ENCODE data around the gene GTPBP1. TPM values are rescaled to one million over a fixed set of nuclear protein-coding genes. Genes with fewer than 3 reads are reported as not detected.

Gene GTPBP1
- total RNA-seq, 1 experiment from 2014 or later: 108 TPM

DNA sequence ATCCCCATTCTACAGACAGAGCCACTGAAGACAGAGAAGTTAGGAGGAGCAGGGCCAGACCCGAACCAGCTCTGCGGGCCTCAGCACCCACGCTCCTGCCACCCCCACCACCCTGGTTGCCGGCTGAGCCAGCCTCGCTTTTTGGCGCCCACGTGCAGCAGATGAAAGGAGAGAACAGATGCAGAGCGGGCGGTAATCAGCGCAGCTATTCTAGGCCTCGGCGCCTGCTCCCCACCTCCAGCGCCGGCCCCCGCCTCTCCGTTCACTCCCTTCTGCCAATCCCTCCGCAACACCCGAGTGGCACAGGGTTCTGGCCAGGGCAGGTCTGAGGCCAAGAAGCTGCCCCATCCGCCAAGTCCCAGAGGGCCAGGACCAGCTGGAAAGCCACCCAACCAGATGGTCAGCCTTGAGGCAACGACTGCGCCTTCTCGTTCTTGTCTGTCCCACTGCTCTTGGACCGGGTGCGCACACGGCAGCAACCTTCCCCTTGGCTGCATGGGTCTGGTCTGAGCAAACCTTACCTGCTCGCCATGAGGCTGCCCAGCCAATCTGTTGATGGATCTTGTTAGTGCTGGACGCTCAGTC lies 71.4 kb downstream of the GTPBP1 start:
- H3K27ac Mint-ChIP-seq: no peak overlapping the region
- DNase-seq: no peak
- H3K79me1 ChIP-seq (ENCODE audit: insufficient read depth, low read depth, low read length, poor library complexity, severe bottlenecking): no peaks in the 10 kb centered on the region
- 0 out of 7 replicates have a peak, but pooled peaks cover 0 to under 1% (median 0%) of the 10 kb centered on the region in 3 experiments for H3K36me3 Mint-ChIP-seq (ENCODE audit: insufficient read depth in 1 of 3, low read depth in 3 of 3)
- H3K9me3 ChIP-seq (ENCODE audit: control insufficient read depth, low read depth, low read length): no peaks in the 10 kb centered on the region
- H3K27me3 Mint-ChIP-seq (ENCODE audit: low read depth): peaks cover 2% of the 10 kb centered on the region
- H2BK20ac ChIP-seq (ENCODE audit: low read depth, low read length, poor library complexity, severe bottlenecking): no peak overlapping the region
- peaks cover 5 to 15% of the 10 kb centered on the region in 2 experiments for H3K4me1 Mint-ChIP-seq
- no peak overlapping the region for H3T11ph ChIP-seq (ENCODE audit: low read length)
- no peak overlapping the region for H2AK5ac ChIP-seq (ENCODE audit: insufficient read length, low read length)
- no peak overlapping the region for H3K23ac ChIP-seq (ENCODE audit: insufficient read length, low read depth, low read length)
- no peaks in the 10 kb centered on the region for H3K79me2 ChIP-seq (ENCODE audit: insufficient read depth, low read length)
- H2BK5ac ChIP-seq (ENCODE audit: insufficient read length, low read length): no peak overlapping the region
- H2BK120ac ChIP-seq (ENCODE audit: low read depth, low read length, poor library complexity, severe bottlenecking): no peak overlapping the region
- H3K4me2 ChIP-seq (ENCODE audit: insufficient read depth, insufficient read length, low read length): no peak overlapping the region
- H3K56ac ChIP-seq (ENCODE audit: insufficient read length, low read depth, low read length): no peak overlapping the region
- no peak overlapping the region for H3K4ac ChIP-seq (ENCODE audit: low read depth, low read length)
- H4K91ac ChIP-seq (ENCODE audit: insufficient read length, low read depth, low read length): no peak overlapping the region
- H3K14ac ChIP-seq (ENCODE audit: insufficient read depth, low read length): no peak overlapping the region; the same call in 1 of the 2 replicates
- no peak overlapping the region for H4K5ac ChIP-seq (ENCODE audit: insufficient read length, low read depth, low read length)
- H3K27ac ChIP-seq (ENCODE audit: insufficient read length, low read depth, low read length): no peak overlapping the region
- H4K20me1 ChIP-seq (ENCODE audit: control insufficient read depth, insufficient read depth, insufficient read length): no peaks in the 10 kb centered on the region
- TF ChIP-seq, protein P1, sequence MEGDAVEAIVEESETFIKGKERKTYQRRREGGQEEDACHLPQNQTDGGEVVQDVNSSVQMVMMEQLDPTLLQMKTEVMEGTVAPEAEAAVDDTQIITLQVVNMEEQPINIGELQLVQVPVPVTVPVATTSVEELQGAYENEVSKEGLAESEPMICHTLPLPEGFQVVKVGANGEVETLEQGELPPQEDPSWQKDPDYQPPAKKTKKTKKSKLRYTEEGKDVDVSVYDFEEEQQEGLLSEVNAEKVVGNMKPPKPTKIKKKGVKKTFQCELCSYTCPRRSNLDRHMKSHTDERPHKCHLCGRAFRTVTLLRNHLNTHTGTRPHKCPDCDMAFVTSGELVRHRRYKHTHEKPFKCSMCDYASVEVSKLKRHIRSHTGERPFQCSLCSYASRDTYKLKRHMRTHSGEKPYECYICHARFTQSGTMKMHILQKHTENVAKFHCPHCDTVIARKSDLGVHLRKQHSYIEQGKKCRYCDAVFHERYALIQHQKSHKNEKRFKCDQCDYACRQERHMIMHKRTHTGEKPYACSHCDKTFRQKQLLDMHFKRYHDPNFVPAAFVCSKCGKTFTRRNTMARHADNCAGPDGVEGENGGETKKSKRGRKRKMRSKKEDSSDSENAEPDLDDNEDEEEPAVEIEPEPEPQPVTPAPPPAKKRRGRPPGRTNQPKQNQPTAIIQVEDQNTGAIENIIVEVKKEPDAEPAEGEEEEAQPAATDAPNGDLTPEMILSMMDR (conservative IDR thresholded peaks at IDR 0.05): no peak
- H2BK15ac ChIP-seq (ENCODE audit: low read depth, low read length): no peak overlapping the region
- no peaks in the 10 kb centered on the region for H3K4me1 ChIP-seq (ENCODE audit: insufficient read depth, low read length)
- H4K8ac ChIP-seq (replicated peaks; ENCODE audit: insufficient read length, low read depth, low read length): no peak overlapping the region
- no peaks in the 10 kb centered on the region for H3K9me3 Mint-ChIP-seq
- no peak overlapping the region for H3K18ac ChIP-seq (ENCODE audit: insufficient read length, low read depth, low read length)
- no peak overlapping the region for H2BK12ac ChIP-seq (ENCODE audit: insufficient read length, low read depth, low read length)
- H2AFZ ChIP-seq (ENCODE audit: low read length): no peak overlapping the region
- H3K23me2 ChIP-seq (ENCODE audit: insufficient read length, low read depth, low read length, poor library complexity, severe bottlenecking): no peaks in the 10 kb centered on the region
- H3K27me3 ChIP-seq (ENCODE audit: insufficient read depth, low read length): no peaks in the 10 kb centered on the region
- no CpG with 5 or more reads among the region's 27 CpGs for WGBS (ENCODE audit: extremely low coverage, insufficient read length, low lambda C conversion rate)
- H3K9ac ChIP-seq (ENCODE audit: extremely low read depth, insufficient read length, low read length): no peak overlapping the region
- H3K4me3 Mint-ChIP-seq: no peak overlapping the region

All from H9 (cell line).